PC-3 (cell line): ENCODE measurements around the gene BCAR3. TPM values are rescaled to one million over a fixed set of nuclear protein-coding genes. Genes with fewer than 3 reads are reported as not detected.

Experiments
- ATAC-seq: fragments of 200-7000 bp; cut with Tn5 transposase; 2 replicates; pipeline ENCODE4 v1.9.1; 2020; ENCODE audit warnings: mild to moderate bottlenecking, moderate library complexity
- BruUV-seq: library from RNA; stranded (reverse); fragments of 400-500 nt; replicated peaks from 2 replicates; lab custom pipeline; 2021; lab: Mats Ljungman, UMichigan
- CTCF ChIA-PET: fragments of 300-600 bp; sonication (Branson Sonifier 250); formaldehyde crosslinking; loops from one replicate; lab custom pipeline; 2022; ENCODE audit warnings: antibody characterized with exemption; lab: Charles Lee
- POLR2A ChIA-PET: fragments of 300-600 bp; sonication (Branson Sonifier 250); formaldehyde crosslinking; loops from one replicate; lab custom pipeline; 2022; ENCODE audit warnings: antibody characterized with exemption; ENCODE audit not compliant: unreplicated experiment; lab: Charles Lee
- DNase-seq: peaks from one replicate; pipeline ENCODE4 v3.0.0-alpha.2; 2015
- H2AFZ ChIP-seq: fragments of 300-600 bp; sonication (generic); 2 replicates; pipeline ENCODE4 v1.6.0; 2016; ENCODE audit warnings: antibody characterized with exemption, low read length
- H3F3A ChIP-seq: fragments of 300-600 bp; sonication (generic); one replicate; pipeline ENCODE4 v1.6.0; 2017; ENCODE audit warnings: antibody characterized with exemption, low read length, control low read depth, mild to moderate bottlenecking; ENCODE audit not compliant: unreplicated experiment
- H3K27ac ChIP-seq: fragments of 300-600 bp; sonication (generic); 2 replicates; pipeline ENCODE4 v1.5.1; 2016; ENCODE audit warnings: mild to moderate bottlenecking, low read length
- H3K27me3 ChIP-seq: fragments of 300-600 bp; sonication (generic); 2 replicates; pipeline ENCODE4 v1.6.1; 2016; ENCODE audit warnings: low read length, mixed read lengths
- H3K36me3 ChIP-seq: fragments of 300-600 bp; sonication (generic); 2 replicates; pipeline ENCODE4 v1.6.1; 2016; ENCODE audit warnings: low read depth, mixed run types, low read length, mixed read lengths
- H3K4me1 ChIP-seq: fragments of 300-600 bp; sonication (generic); 2 replicates; pipeline ENCODE4 v1.5.1; 2016; ENCODE audit warnings: low read length; ENCODE audit not compliant: insufficient read depth
- H3K4me2 ChIP-seq: fragments of 300-600 bp; sonication (generic); 2 replicates; pipeline ENCODE4 v1.6.0; 2016; ENCODE audit warnings: low read length
- H3K4me3 ChIP-seq: fragments of 300-600 bp; sonication (generic); 2 replicates; pipeline ENCODE4 v1.5.1; 2016; ENCODE audit warnings: mild to moderate bottlenecking, low read length, mixed read lengths
- H3K79me2 ChIP-seq: fragments of 300-600 bp; sonication (generic); 2 replicates; pipeline ENCODE4 v1.6.1; 2017; ENCODE audit warnings: low read length, mixed read lengths
- H3K9ac ChIP-seq: fragments of 300-600 bp; sonication (generic); 2 replicates; pipeline ENCODE4 v1.6.0; 2016; ENCODE audit warnings: mild to moderate bottlenecking, low read length
- H3K9me2 ChIP-seq: fragments of 300-600 bp; sonication (generic); replicated peaks from 2 replicates; pipeline ENCODE4 v1.6.1; 2016; ENCODE audit warnings: mixed run types, low read length, mixed read lengths
- H3K9me3 ChIP-seq: fragments of 300-600 bp; sonication (generic); 2 replicates; pipeline ENCODE4 v1.6.1; 2016; ENCODE audit warnings: low read length, mixed read lengths
- H4K20me1 ChIP-seq: fragments of 300-600 bp; sonication (generic); 2 replicates; pipeline ENCODE4 v1.6.1; 2016; ENCODE audit warnings: low read length, mixed read lengths
- EZH2 ChIP-seq: fragments of 300-600 bp; sonication (generic); IDR thresholded peaks from one replicate; pipeline ENCODE4 v1.6.1; 2017; ENCODE audit warnings: antibody characterized with exemption, mild to moderate bottlenecking, low read length; ENCODE audit not compliant: unreplicated experiment
- EZH2phosphoT487 ChIP-seq: fragments of 300-600 bp; sonication (generic); IDR thresholded peaks from 2 replicates; pipeline ENCODE4 v1.6.1; 2018; ENCODE audit warnings: mild to moderate bottlenecking, antibody characterized with exemption, low read length, borderline replicate concordance
- intact Hi-C: fragments of 100-400 bp; cut with micrococcal nuclease; formaldehyde crosslinking; loops from 2 replicates; pipeline ENCODE4 v1.9.0; 2023
- total RNA-seq: library from RNA; depleted of rRNA; stranded (reverse); fragments of >200 nt; gene quantifications from 2 replicates; pipeline ENCODE4 v1.2.3, GENCODE V29; 2014
- TF ChIP-seq, protein P1 (sequence below): fragments of 300-600 bp; sonication (generic); conservative IDR thresholded peaks from 2 replicates; pipeline ENCODE4 v1.5.1; 2017; ENCODE audit warnings: antibody characterized with exemption, low read depth, mild to moderate bottlenecking, low read length

BCAR3 gene
- total RNA-seq, 1 experiment from 2014 or later = 171 TPM

DNA sequence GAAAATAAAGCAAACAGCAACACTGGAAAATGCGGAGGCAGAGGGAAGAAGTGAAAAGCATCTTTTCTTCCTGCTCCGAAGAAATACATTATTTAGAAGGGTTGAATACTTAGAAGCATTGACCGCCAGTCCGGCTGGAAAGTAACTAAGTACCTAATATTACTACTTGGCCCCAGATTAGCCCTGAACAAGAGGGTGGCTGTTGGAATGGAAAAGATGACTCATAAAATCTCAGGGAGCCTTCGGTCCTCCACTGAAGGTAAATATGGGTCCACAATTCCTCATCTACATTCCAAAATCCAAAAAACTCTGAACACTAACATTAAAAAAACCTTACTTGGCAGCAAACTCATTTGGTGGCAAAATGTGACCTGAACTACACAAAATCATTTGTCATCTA, 40.1 kb downstream of the BCAR3 start:
- Histone ChIP-seq H3K4me2 (no peak overlapping the region), H2AFZ (no peak overlapping the region), H3K79me2 (peaks cover 99% of the 10 kb centered on the region), H3K27me3 (no peaks in the 10 kb centered on the region), H3K9ac (no peak overlapping the region), H4K20me1 (peaks cover 13% of the 10 kb centered on the region; the same call in 1 of the 2 replicates), H3K36me3 (peaks cover 70% of the 10 kb centered on the region), H3K27ac (no peak overlapping the region), H3K9me2 (no peaks in the 10 kb centered on the region), H3K4me3 (no peak overlapping the region), H3F3A (peaks cover 9% of the 10 kb centered on the region), H3K4me1 (peaks cover 3% of the 10 kb centered on the region; the same call in 1 of the 2 replicates), H3K9me3 (no peaks in the 10 kb centered on the region)
- intact Hi-C loops = no loop called here
- CTCF ChIA-PET = no interaction called here
- ATAC-seq (no peak), DNase-seq (no peak)
- POLR2A ChIA-PET = no interaction called here
- TF ChIP-seq EZH2phosphoT487 = no peak
- TF ChIP-seq, protein P1, sequence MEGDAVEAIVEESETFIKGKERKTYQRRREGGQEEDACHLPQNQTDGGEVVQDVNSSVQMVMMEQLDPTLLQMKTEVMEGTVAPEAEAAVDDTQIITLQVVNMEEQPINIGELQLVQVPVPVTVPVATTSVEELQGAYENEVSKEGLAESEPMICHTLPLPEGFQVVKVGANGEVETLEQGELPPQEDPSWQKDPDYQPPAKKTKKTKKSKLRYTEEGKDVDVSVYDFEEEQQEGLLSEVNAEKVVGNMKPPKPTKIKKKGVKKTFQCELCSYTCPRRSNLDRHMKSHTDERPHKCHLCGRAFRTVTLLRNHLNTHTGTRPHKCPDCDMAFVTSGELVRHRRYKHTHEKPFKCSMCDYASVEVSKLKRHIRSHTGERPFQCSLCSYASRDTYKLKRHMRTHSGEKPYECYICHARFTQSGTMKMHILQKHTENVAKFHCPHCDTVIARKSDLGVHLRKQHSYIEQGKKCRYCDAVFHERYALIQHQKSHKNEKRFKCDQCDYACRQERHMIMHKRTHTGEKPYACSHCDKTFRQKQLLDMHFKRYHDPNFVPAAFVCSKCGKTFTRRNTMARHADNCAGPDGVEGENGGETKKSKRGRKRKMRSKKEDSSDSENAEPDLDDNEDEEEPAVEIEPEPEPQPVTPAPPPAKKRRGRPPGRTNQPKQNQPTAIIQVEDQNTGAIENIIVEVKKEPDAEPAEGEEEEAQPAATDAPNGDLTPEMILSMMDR = no peak
- TF ChIP-seq EZH2 = no peak
- BruUV-seq = no TSS peak

DNA sequence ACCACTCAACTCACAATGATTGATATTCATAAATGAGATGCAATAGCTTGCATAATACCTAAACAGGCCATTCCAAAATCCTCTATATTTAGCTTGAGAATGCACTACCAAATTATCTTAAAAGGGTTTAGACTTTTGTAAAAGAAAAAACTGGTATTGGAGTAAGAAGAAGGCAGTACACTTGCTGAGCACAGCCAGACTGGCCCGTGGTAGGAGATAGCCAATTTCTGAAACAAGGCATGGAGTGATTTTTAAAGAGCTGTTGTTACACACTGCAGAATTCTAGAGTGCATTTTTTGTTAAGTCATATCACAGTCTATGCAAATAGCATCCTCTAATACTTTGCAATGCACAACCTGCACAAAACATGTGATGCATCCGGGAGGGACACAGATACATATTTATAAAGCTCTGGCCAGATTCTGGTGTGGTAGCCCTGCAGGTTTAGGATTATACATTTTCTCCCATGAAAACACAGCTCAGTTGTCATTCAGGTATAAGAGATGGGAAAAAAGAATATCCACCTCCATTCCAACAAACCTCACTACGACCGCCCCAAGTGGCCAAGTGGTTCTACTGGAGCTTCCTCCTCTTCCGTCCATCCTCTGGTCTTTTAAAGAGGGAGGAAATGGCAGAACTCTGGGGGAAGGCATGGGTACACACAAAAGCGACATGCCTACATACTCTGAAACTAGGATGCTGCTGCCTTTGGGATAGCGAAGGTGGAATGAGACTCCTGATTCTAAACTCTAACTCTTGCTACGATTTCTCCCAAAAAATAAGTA, 40.8 kb downstream of the BCAR3 start:
- POLR2A ChIA-PET = no interaction called here
- no peak overlapping the region for H3K4me3 ChIP-seq
- TSS peak; percentile 3 for BruUV-seq
- no peak overlapping the region for H3K27ac ChIP-seq
- DNase-seq (no peak), ATAC-seq (no peak)
- H4K20me1 ChIP-seq = peaks cover 12% of the 10 kb centered on the region; the same call in 1 of the 2 replicates
- peaks cover 99% of the 10 kb centered on the region for H3K79me2 ChIP-seq
- H3K36me3 ChIP-seq = peaks cover 73% of the 10 kb centered on the region
- intact Hi-C loops = no loop called here
- H3K27me3 ChIP-seq = no peaks in the 10 kb centered on the region
- no peak overlapping the region for H3K9ac ChIP-seq
- no peaks in the 10 kb centered on the region for H3K9me2 ChIP-seq
- CTCF ChIA-PET = no interaction called here
- H2AFZ ChIP-seq = no peak overlapping the region
- peaks cover 6% of the 10 kb centered on the region for H3F3A ChIP-seq
- TF ChIP-seq EZH2phosphoT487 = no peak
- TF ChIP-seq, protein P1 = no peak
- TF ChIP-seq EZH2 = no peak
- H3K4me1 ChIP-seq = peaks cover 3% of the 10 kb centered on the region; the same call in 1 of the 2 replicates
- H3K9me3 ChIP-seq = no peaks in the 10 kb centered on the region
- H3K4me2 ChIP-seq = no peak overlapping the region

DNA sequence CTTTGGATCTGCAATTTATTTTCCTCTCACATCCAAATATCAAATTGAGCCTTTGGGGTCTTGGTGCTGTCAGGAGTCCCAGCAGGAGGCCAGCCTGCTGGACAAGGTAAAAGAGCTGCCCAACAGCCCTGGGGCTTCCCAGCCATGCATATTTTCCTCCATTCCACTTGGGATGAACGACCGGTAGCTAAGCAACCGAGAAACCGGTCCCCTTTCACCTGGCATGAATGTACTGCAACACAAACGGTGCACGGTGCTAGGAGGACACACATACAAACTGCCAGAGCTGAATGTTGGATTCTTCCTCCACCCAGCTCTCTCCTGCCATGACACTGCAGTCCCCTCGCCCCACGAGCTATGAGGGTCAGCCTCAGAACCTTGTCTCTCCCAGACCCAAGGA, 42.7 kb downstream of the BCAR3 start:
- no peak overlapping the region for H3K4me2 ChIP-seq
- peaks cover 76% of the 10 kb centered on the region for H3K36me3 ChIP-seq
- BruUV-seq = no TSS peak
- H3K4me1 ChIP-seq = peaks cover 3% of the 10 kb centered on the region; the same call in 1 of the 2 replicates
- H3K9me3 ChIP-seq = no peaks in the 10 kb centered on the region
- TF ChIP-seq EZH2phosphoT487 = no peak
- peaks cover 12% of the 10 kb centered on the region; the same call in 1 of the 2 replicates for H4K20me1 ChIP-seq
- H3K79me2 ChIP-seq = peaks cover 99% of the 10 kb centered on the region
- DNase-seq (no peak), ATAC-seq (peak; percentile 9; the same call in 1 of the 2 replicates)
- no peaks in the 10 kb centered on the region for H3K9me2 ChIP-seq
- intact Hi-C loops = no loop called here
- H3K27me3 ChIP-seq = no peaks in the 10 kb centered on the region
- H3K4me3 ChIP-seq = no peak overlapping the region
- no peaks in the 10 kb centered on the region for H3F3A ChIP-seq
- H2AFZ ChIP-seq = no peak overlapping the region
- ChIA-PET CTCF (interaction anchor here (0.9 to 1.0 kb wide), 2 partner anchors 9 to 175 kb away, joined by 3 to 13 read pairs; no protein-coding TSS in a partner anchor), POLR2A (no interaction called here)
- no peak overlapping the region for H3K27ac ChIP-seq
- H3K9ac ChIP-seq = no peak overlapping the region
